Loucy (cell line): ENCODE measurements around the gene SH3RF1.

Source experiments
- H2AFZ ChIP-seq: fragments of 200-600 bp; sonication (generic); 2 replicates; pipeline ENCODE4 v1.6.0; 2016; ENCODE audit warnings: antibody characterized with exemption, mild to moderate bottlenecking, low read length, moderate library complexity
- H3F3A ChIP-seq: fragments of 200-600 bp; 2 replicates; pipeline ENCODE4 v1.6.0; 2016; ENCODE audit warnings: antibody characterized with exemption, low read depth, mild to moderate bottlenecking
- H3K27me3 ChIP-seq: fragments of 200-600 bp; sonication (generic); 2 replicates; pipeline ENCODE4 v1.6.1; 2014; ENCODE audit warnings: low read length, mild to moderate bottlenecking; ENCODE audit not compliant: insufficient read depth, poor library complexity, severe bottlenecking
- H3K36me3 ChIP-seq: fragments of 200-600 bp; sonication (generic); 2 replicates; pipeline ENCODE4 v1.6.1; 2016; ENCODE audit warnings: low read length; ENCODE audit not compliant: insufficient read depth
- H3K4me1 ChIP-seq: fragments of 200-600 bp; sonication (generic); 2 replicates; pipeline ENCODE4 v1.5.1; 2014; ENCODE audit warnings: low read length, mild to moderate bottlenecking; ENCODE audit not compliant: insufficient read depth, poor library complexity, severe bottlenecking
- H3K4me2 ChIP-seq: fragments of 200-600 bp; sonication (generic); 2 replicates; pipeline ENCODE4 v1.6.0; 2014; ENCODE audit warnings: antibody characterized with exemption, low read length, low read depth, mild to moderate bottlenecking; ENCODE audit not compliant: poor library complexity, severe bottlenecking
- H3K4me3 ChIP-seq: fragments of 200-600 bp; sonication (generic); 2 replicates; pipeline ENCODE4 v1.5.1; 2014; ENCODE audit warnings: low read length, mild to moderate bottlenecking, mixed read lengths; ENCODE audit not compliant: poor library complexity, severe bottlenecking
- H3K79me2 ChIP-seq: fragments of 200-600 bp; sonication (generic); 2 replicates; pipeline ENCODE4 v1.6.1; 2014; ENCODE audit warnings: low read length; ENCODE audit not compliant: insufficient read depth
- H3K9ac ChIP-seq: fragments of 200-600 bp; sonication (generic); 2 replicates; pipeline ENCODE4 v1.6.0; 2014; ENCODE audit warnings: mild to moderate bottlenecking, low read depth, low read length, moderate library complexity; ENCODE audit not compliant: poor library complexity, severe bottlenecking
- H3K9me2 ChIP-seq: fragments of 200-600 bp; sonication (generic); replicated peaks from 2 replicates; pipeline ENCODE4 v1.6.1; 2016; ENCODE audit warnings: low read depth, low read length, mixed read lengths
- H3K9me3 ChIP-seq: fragments of 200-600 bp; sonication (generic); 2 replicates; pipeline ENCODE4 v1.6.1; 2014; ENCODE audit warnings: mild to moderate bottlenecking, antibody characterized with exemption, low read length, low read depth; ENCODE audit not compliant: insufficient read depth
- H4K20me1 ChIP-seq: fragments of 200-600 bp; sonication (generic); 2 replicates; pipeline ENCODE4 v1.6.0; 2014; ENCODE audit warnings: antibody characterized with exemption, low read length, mild to moderate bottlenecking; ENCODE audit not compliant: insufficient read depth, poor library complexity, severe bottlenecking
- CTCF ChIP-seq: fragments of 200-600 bp; sonication (generic); conservative IDR thresholded peaks from 2 replicates; pipeline ENCODE4 v1.5.1; 2014; ENCODE audit warnings: mild to moderate bottlenecking, antibody characterized with exemption, low read length
- EZH2phosphoT487 ChIP-seq: fragments of 200-600 bp; IDR thresholded peaks from 2 replicates; pipeline ENCODE4 v1.6.1; 2018; ENCODE audit warnings: antibody characterized with exemption, mild to moderate bottlenecking, moderate library complexity, borderline replicate concordance

SH3RF1 gene

GRCh38 chr4:169150806-169151205 lies 120.0 kb downstream of the SH3RF1 start:
- Histone ChIP-seq H3K27me3 (no peaks in the 10 kb centered on the region), H3K4me1 (no peaks in the 10 kb centered on the region), H3K79me2 (no peaks in the 10 kb centered on the region), H3K4me2 (no peak overlapping the region), H3K9ac (no peak overlapping the region), H3F3A (no peaks in the 10 kb centered on the region), H3K4me3 (no peak overlapping the region), H2AFZ (no peak overlapping the region), H3K9me3 (no peaks in the 10 kb centered on the region), H3K36me3 (peaks cover 4% of the 10 kb centered on the region; the same call in 1 of the 2 replicates), H4K20me1 (no peaks in the 10 kb centered on the region), H3K9me2 (no peaks in the 10 kb centered on the region)
- TF ChIP-seq CTCF = no peak
- TF ChIP-seq EZH2phosphoT487 = no peak

DNA sequence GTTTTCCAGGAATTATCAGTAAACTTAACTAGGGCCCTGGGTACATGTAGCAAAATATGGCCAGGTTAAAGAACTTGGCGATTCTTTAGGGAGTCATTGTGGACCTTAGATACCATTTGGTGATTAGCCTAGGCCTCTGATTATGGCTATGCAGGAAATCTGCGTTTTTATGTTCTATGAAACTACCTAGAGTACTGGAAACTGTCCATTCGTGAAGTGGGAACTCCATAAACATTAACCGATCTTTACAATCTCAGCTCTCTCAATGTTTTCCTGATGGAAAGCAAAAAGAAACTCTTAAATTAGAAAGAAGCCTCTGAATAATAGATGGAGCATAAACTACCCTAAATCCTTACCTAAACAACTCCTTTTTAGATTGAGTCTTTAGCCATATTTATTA lies 121.9 kb downstream of the SH3RF1 start:
- no peaks in the 10 kb centered on the region for H3K79me2 ChIP-seq
- H3K9me2 ChIP-seq = no peaks in the 10 kb centered on the region
- TF ChIP-seq CTCF = no peak
- H3K9me3 ChIP-seq = no peaks in the 10 kb centered on the region
- no peak overlapping the region for H3K4me2 ChIP-seq
- no peaks in the 10 kb centered on the region; the same call in 1 of the 2 replicates for H3K36me3 ChIP-seq
- no peak overlapping the region for H3K9ac ChIP-seq
- no peaks in the 10 kb centered on the region for H3K27me3 ChIP-seq
- H3K4me1 ChIP-seq = no peaks in the 10 kb centered on the region
- H2AFZ ChIP-seq = no peak overlapping the region
- no peaks in the 10 kb centered on the region for H4K20me1 ChIP-seq
- no peaks in the 10 kb centered on the region for H3F3A ChIP-seq
- H3K4me3 ChIP-seq = no peak overlapping the region

DNA sequence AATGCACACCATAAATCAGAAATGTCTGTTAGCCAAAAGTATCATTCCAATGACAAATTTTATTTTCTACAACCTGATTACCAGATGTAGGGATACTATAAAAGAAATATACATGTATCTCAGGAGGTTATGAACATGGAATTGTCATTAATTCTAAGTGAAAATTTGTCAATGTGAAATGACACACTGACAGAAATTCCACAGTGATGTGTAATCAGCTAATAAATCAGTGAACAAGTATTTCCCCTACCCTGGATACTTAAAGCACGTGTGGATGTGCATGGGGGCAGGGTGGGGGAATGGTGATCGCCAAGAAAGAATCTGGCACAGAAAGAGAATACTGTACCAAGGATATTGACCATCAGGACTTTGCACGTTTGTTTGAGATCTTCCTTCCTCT lies 123.6 kb downstream of the SH3RF1 start:
- no peaks in the 10 kb centered on the region for H3K36me3 ChIP-seq
- H3F3A ChIP-seq = no peaks in the 10 kb centered on the region
- H3K9ac ChIP-seq = no peak overlapping the region
- no peaks in the 10 kb centered on the region for H3K9me2 ChIP-seq
- no peaks in the 10 kb centered on the region for H3K27me3 ChIP-seq
- no peaks in the 10 kb centered on the region for H3K4me1 ChIP-seq
- H3K4me2 ChIP-seq = no peak overlapping the region
- H2AFZ ChIP-seq = no peak overlapping the region
- no peaks in the 10 kb centered on the region for H3K9me3 ChIP-seq
- H3K79me2 ChIP-seq = no peaks in the 10 kb centered on the region
- no peaks in the 10 kb centered on the region for H4K20me1 ChIP-seq
- no peak overlapping the region for H3K4me3 ChIP-seq
- TF ChIP-seq CTCF = no peak
- TF ChIP-seq EZH2phosphoT487 = no peak
